A549 (cell line): ENCODE data around the gene IL17REL. TPM values are rescaled to one million over a fixed set of nuclear protein-coding genes. Genes with fewer than 3 reads are reported as not detected.

Experiments used
- ATAC-seq, 2 experiments: fragments of 200-7000 bp in 1 of 2; fragments of >200 bp in 1 of 2; cut with Nextera tagmentation in 1 of 2; cut with Tn5 transposase in 1 of 2; 3 replicates each; pipeline versions ENCODE4 v1.8.0 to v1.9.1; 2018 to 2020; ENCODE audit warnings: mild to moderate bottlenecking in 1 of 2, moderate library complexity in 1 of 2
- CTCF ChIA-PET: fragments of 300-600 bp; sonication (Branson Sonifier 250); formaldehyde crosslinking; extraction: SDS; loops from one replicate; lab custom pipeline; 2021; ENCODE audit warnings: antibody characterized with exemption, inconsistent platforms; lab: Yijun Ruan, JAX
- POLR2A ChIA-PET: fragments of 350-600 bp; formaldehyde crosslinking; extraction: SDS; loops from one replicate; lab custom pipeline; 2021; ENCODE audit warnings: antibody characterized with exemption, inconsistent platforms; lab: Yijun Ruan, JAX
- DNase-seq, 2 experiments: peaks; one replicate each; pipeline versions ENCODE4 v3.0.0 to v3.0.0-alpha.2; 2011 to 2016; ENCODE audit warnings: low read depth in 1 of 2, low spot score in 1 of 2
- FAIRE-seq: peaks from 2 replicates; lab custom pipeline; 2011; peaks lifted over from hg19 to GRCh38; lab: Jason Lieb, UNC
- H3K27ac ChIP-seq, 2 experiments: fragments of >200 bp; sonication (Bioruptor Twin); formaldehyde crosslinking; 3 replicates each; pipeline ENCODE4 v1.5.1; 2016 to 2017
- H3K4me1 ChIP-seq: fragments of >200 bp; sonication (Bioruptor Twin); formaldehyde crosslinking; 3 replicates; pipeline ENCODE4 v1.6.1; 2016
- H3K4me2 ChIP-seq: fragments of >200 bp; sonication (Bioruptor Twin); formaldehyde crosslinking; 3 replicates; pipeline ENCODE4 v1.6.1; 2016
- H3K4me3 ChIP-seq: fragments of >200 bp; sonication (Bioruptor Twin); formaldehyde crosslinking; 3 replicates; pipeline ENCODE4 v1.5.1; 2016
- H3K9me3 ChIP-seq: fragments of >200 bp; sonication (Bioruptor Twin); formaldehyde crosslinking; 3 replicates; pipeline ENCODE4 v1.6.1; 2016
- ATOH8 ChIP-seq: fragments of 250-450 bp; sonication (Bioruptor Pico); IDR thresholded peaks from 2 replicates; pipeline ENCODE4 v1.5.0; 2020; ENCODE audit warnings: low read depth, mild to moderate bottlenecking, moderate library complexity
- CEBPB ChIP-seq, 2 experiments: fragments of >200 bp in 1 of 2; sonication (Bioruptor Twin) in 1 of 2; formaldehyde crosslinking in 1 of 2; IDR thresholded peaks; 2 replicates each; pipeline ENCODE4 v1.6.1; 2012 to 2016
- CTCF ChIP-seq: fragments of >200 bp; sonication (Bioruptor Twin); formaldehyde crosslinking; IDR thresholded peaks from 3 replicates; pipeline ENCODE4 v1.5.1; 2016
- EP300 ChIP-seq, 2 experiments: fragments of >200 bp; sonication (Bioruptor Twin); formaldehyde crosslinking; IDR thresholded peaks; 2 replicates in 1 of 2; 3 replicates in 1 of 2; pipeline ENCODE4 v1.6.1; 2016 to 2017
- ESRRA ChIP-seq: fragments of 150-350 bp; IDR thresholded peaks from 2 replicates; pipeline ENCODE4 v1.6.1; 2014; ENCODE audit warnings: mild to moderate bottlenecking, low read length, borderline replicate concordance
- FOXS1 ChIP-seq: fragments of 250-450 bp; sonication (Bioruptor Pico); IDR thresholded peaks from 2 replicates; pipeline ENCODE4 v1.5.0; 2020; ENCODE audit warnings: mild to moderate bottlenecking, moderate library complexity
- JUN ChIP-seq, 2 experiments: fragments of >200 bp; sonication (Bioruptor Twin); formaldehyde crosslinking; IDR thresholded peaks; 2 replicates in 1 of 2; 3 replicates in 1 of 2; pipeline ENCODE4 v1.6.1; 2016 to 2017
- KDM1A ChIP-seq: fragments of 200-600 bp; sonication (generic); IDR thresholded peaks from 2 replicates; pipeline ENCODE4 v1.6.1; 2016; ENCODE audit warnings: low read depth, mild to moderate bottlenecking
- KDM5A ChIP-seq: fragments of 200-600 bp; sonication (generic); IDR thresholded peaks from 2 replicates; pipeline ENCODE4 v1.6.1; 2016; ENCODE audit warnings: antibody characterized with exemption, mild to moderate bottlenecking
- MAZ ChIP-seq: fragments of 150-350 bp; IDR thresholded peaks from 2 replicates; pipeline ENCODE4 v1.6.1; 2014; ENCODE audit warnings: antibody characterized with exemption, low read depth, low read length, borderline replicate concordance
- MYC ChIP-seq: IDR thresholded peaks from 2 replicates; pipeline ENCODE4 v1.6.1; 2012; ENCODE audit warnings: mild to moderate bottlenecking, inconsistent platforms, low read length, improper control_type of control experiment, borderline replicate concordance
- NFE2L2 ChIP-seq: fragments of 150-350 bp; conservative IDR thresholded peaks from 2 replicates; pipeline ENCODE4 v1.6.1; 2014; ENCODE audit warnings: low read length
- POLR2A ChIP-seq: IDR thresholded peaks from 2 replicates; pipeline ENCODE4 v1.6.1; 2012; ENCODE audit warnings: mild to moderate bottlenecking, low read length
- RAD21 ChIP-seq, 2 experiments: fragments of >200 bp in 1 of 2; sonication (Bioruptor Twin) in 1 of 2; formaldehyde crosslinking in 1 of 2; IDR thresholded peaks in 1 of 2; conservative IDR thresholded peaks in 1 of 2; 2 replicates in 1 of 2; 3 replicates in 1 of 2; pipeline ENCODE4 v1.6.1; 2012 to 2018; ENCODE audit warnings: inconsistent platforms in 1 of 2
- RARB ChIP-seq: fragments of 250-450 bp; sonication (Bioruptor Pico); IDR thresholded peaks from 2 replicates; pipeline ENCODE4 v1.8.0; 2021; ENCODE audit warnings: mild to moderate bottlenecking, moderate library complexity
- RCOR1 ChIP-seq: fragments of 150-350 bp; IDR thresholded peaks from 2 replicates; pipeline ENCODE4 v1.6.1; 2014; ENCODE audit warnings: antibody characterized with exemption, low read length, low read depth
- RFX5 ChIP-seq: fragments of 450-650 bp; IDR thresholded peaks from 2 replicates; pipeline ENCODE4 v1.7.1; 2014; ENCODE audit warnings: antibody characterized with exemption, mild to moderate bottlenecking, moderate library complexity
- RNF2 ChIP-seq: fragments of 200-600 bp; sonication (generic); IDR thresholded peaks from 2 replicates; pipeline ENCODE4 v1.6.1; 2016; ENCODE audit warnings: low read depth, mild to moderate bottlenecking, antibody characterized with exemption, moderate library complexity, borderline replicate concordance
- TP53 ChIP-seq: fragments of 250-450 bp; sonication (Bioruptor Pico); IDR thresholded peaks from 2 replicates; pipeline ENCODE4 v1.5.0; 2021; ENCODE audit warnings: mild to moderate bottlenecking, moderate library complexity
- ZC3H11A ChIP-seq: fragments of 450-650 bp; IDR thresholded peaks from 2 replicates; pipeline ENCODE4 v1.6.1; 2014; ENCODE audit warnings: antibody characterized with exemption, mild to moderate bottlenecking
- ZFP36 ChIP-seq: fragments of 450-650 bp; IDR thresholded peaks from 2 replicates; pipeline ENCODE4 v1.6.1; 2014; ENCODE audit warnings: borderline replicate concordance; ENCODE audit not compliant: partially characterized antibody
- ZSCAN20 ChIP-seq: fragments of 250-450 bp; sonication (Bioruptor Pico); IDR thresholded peaks from 2 replicates; pipeline ENCODE4 v1.8.0; 2022; ENCODE audit warnings: mild to moderate bottlenecking, moderate library complexity
- WGBS: methylation state at CpG from one replicate; pipeline ENCODE4 v1.1.6; 2017; ENCODE audit errors: missing lambda C conversion rate; 5-methylcytosine and 5-hydroxymethylcytosine counted together
- polyA plus RNA-seq, 4 experiments: library from polyadenylated mRNA; depleted of rRNA in 3 of 4; stranded (reverse); fragments of >200 nt; fragmentation: RNase III in 1 of 4; extraction: RNeasy Plus Mini Kit Qiagen cat#74134 plus additional on column Dnase treatment in 1 of 4; gene quantifications; 2 replicates in 3 of 4; 3 replicates in 1 of 4; pipeline ENCODE4 v1.2.3, GENCODE V29; 2011 to 2017
- TF ChIP-seq, protein P1 (sequence below): fragments of 200-600 bp; sonication (generic); IDR thresholded peaks from 2 replicates; pipeline ENCODE4 v1.6.1; 2016; ENCODE audit warnings: antibody characterized with exemption, mild to moderate bottlenecking, moderate library complexity
- TF ChIP-seq, protein P2 (sequence below): IDR thresholded peaks from 2 replicates; pipeline ENCODE4 v1.6.1; 2012; ENCODE audit warnings: low read depth, borderline replicate concordance
- TF ChIP-seq, protein P3 (sequence below): fragments of 150-350 bp; IDR thresholded peaks from 2 replicates; pipeline ENCODE4 v1.6.1; 2014; ENCODE audit warnings: low read depth, mild to moderate bottlenecking, low read length

Gene IL17REL
- polyA plus RNA-seq, 2 of the 4 experiments (the other 2 are of a cell fraction): 0.06 TPM; not detected in 1

DNA sequence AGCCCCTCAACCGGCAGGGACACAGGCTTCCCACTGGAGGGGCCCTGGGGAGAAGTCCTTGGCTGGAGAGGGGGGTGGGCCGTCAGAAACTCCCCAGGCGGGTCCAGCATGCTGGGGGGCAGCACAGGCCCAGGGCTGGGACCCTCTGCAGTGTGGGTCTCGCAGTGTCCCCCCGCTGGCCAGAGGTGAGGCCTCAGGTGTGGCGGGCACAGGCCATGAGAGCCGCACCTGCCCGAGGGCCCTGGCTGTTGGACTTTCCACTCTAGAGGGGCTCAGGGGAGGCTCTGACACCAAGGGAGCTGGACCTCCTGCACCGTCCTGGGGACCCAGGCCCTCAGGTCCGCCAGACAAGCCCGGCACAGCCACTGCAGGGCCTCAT is 62.7 kb downstream of the IL17REL start:
- POLR2A ChIA-PET: no interaction called here
- H3K4me1 ChIP-seq: peaks cover 61% of the 10 kb centered on the region

GRCh38 chr22:49948958-49949913 is 63.3 kb downstream of the IL17REL start:
- H3K27ac ChIP-seq: peak overlapping the region; percentile 91 to 93
- peak in 1 of 2 experiments; percentile 65; a peak in 3 of 6 replicates for ATAC-seq
- no peak overlapping the region for H3K4me3 ChIP-seq
- H3K4me2 ChIP-seq: peak overlapping the region; percentile 61
- no peak for FAIRE-seq
- WGBS: 60% methylated on average over 10 of the region's 42 CpGs
- DNase-seq: peak in 1 of 2 experiments; percentile 74
- peaks cover 61% of the 10 kb centered on the region for H3K4me1 ChIP-seq
- H3K9me3 ChIP-seq: no peaks in the 10 kb centered on the region
- POLR2A ChIA-PET: no interaction called here
- TF ChIP-seq ZC3H11A (no peak), ZFP36 (no peak), POLR2A (no peak), ATOH8 (CRISPR knock-in tag) (no peak), RARB (CRISPR knock-in tag) (no peak), RNF2 (no peak), NFE2L2 (no peak), TP53 (CRISPR knock-in tag) (no peak), CTCF (no peak), RCOR1 (no peak)
- CTCF ChIA-PET: no interaction called here

More for the DNA sequence above, 62.7 kb downstream of the IL17REL start:
- ATAC-seq (no peak), FAIRE-seq (no peak), DNase-seq (no peak)
- Histone ChIP-seq H3K27ac (peak overlapping the region; percentile 91 to 93), H3K4me3 (no peak overlapping the region), H3K9me3 (no peaks in the 10 kb centered on the region), H3K4me2 (peak overlapping the region; percentile 61; the same call in 2 of the 3 replicates)
- TF ChIP-seq RAD21 (conservative IDR thresholded peaks at IDR 0.05 in 1 of 2, IDR thresholded peaks at IDR 0.05 in 1 of 2) (no peak), KDM1A (no peak), EP300 (IDR thresholded peaks at IDR 0.05) (no peak), ESRRA (no peak), CEBPB (IDR thresholded peaks at IDR 0.05) (no peak), ZSCAN20 (no peak), FOXS1 (CRISPR knock-in tag) (no peak), MAZ (no peak), MYC (no peak), JUN (IDR thresholded peaks at IDR 0.05) (no peak), NFE2L2 (no peak), KDM5A (no peak), RFX5 (no peak)
- TF ChIP-seq, protein P1, sequence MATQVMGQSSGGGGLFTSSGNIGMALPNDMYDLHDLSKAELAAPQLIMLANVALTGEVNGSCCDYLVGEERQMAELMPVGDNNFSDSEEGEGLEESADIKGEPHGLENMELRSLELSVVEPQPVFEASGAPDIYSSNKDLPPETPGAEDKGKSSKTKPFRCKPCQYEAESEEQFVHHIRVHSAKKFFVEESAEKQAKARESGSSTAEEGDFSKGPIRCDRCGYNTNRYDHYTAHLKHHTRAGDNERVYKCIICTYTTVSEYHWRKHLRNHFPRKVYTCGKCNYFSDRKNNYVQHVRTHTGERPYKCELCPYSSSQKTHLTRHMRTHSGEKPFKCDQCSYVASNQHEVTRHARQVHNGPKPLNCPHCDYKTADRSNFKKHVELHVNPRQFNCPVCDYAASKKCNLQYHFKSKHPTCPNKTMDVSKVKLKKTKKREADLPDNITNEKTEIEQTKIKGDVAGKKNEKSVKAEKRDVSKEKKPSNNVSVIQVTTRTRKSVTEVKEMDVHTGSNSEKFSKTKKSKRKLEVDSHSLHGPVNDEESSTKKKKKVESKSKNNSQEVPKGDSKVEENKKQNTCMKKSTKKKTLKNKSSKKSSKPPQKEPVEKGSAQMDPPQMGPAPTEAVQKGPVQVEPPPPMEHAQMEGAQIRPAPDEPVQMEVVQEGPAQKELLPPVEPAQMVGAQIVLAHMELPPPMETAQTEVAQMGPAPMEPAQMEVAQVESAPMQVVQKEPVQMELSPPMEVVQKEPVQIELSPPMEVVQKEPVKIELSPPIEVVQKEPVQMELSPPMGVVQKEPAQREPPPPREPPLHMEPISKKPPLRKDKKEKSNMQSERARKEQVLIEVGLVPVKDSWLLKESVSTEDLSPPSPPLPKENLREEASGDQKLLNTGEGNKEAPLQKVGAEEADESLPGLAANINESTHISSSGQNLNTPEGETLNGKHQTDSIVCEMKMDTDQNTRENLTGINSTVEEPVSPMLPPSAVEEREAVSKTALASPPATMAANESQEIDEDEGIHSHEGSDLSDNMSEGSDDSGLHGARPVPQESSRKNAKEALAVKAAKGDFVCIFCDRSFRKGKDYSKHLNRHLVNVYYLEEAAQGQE: no peak
- TF ChIP-seq, protein P2, sequence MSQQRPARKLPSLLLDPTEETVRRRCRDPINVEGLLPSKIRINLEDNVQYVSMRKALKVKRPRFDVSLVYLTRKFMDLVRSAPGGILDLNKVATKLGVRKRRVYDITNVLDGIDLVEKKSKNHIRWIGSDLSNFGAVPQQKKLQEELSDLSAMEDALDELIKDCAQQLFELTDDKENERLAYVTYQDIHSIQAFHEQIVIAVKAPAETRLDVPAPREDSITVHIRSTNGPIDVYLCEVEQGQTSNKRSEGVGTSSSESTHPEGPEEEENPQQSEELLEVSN: no peak
- TF ChIP-seq, protein P3, sequence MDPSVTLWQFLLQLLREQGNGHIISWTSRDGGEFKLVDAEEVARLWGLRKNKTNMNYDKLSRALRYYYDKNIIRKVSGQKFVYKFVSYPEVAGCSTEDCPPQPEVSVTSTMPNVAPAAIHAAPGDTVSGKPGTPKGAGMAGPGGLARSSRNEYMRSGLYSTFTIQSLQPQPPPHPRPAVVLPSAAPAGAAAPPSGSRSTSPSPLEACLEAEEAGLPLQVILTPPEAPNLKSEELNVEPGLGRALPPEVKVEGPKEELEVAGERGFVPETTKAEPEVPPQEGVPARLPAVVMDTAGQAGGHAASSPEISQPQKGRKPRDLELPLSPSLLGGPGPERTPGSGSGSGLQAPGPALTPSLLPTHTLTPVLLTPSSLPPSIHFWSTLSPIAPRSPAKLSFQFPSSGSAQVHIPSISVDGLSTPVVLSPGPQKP: no peak
- CTCF ChIA-PET: interaction anchor here (0.6 kb wide), 1 partner anchor 35 kb away, joined by 3 read pairs; no protein-coding TSS in a partner anchor
- WGBS: no CpG with 5 or more reads among the region's 11 CpGs
